GM04503 (cell line): Measurements from ENCODE around the gene ANKS1B.

Experiments
- DNase-seq: peaks from one replicate; pipeline ENCODE4 v3.0.0-alpha.2; 2012; ENCODE audit warnings: low read depth

Gene ANKS1B

GRCh38 chr12:98816720-98817119 lies 1168.0 kb downstream of the ANKS1B start:
- DNase-seq = no peak

- DNase-seq = no peak
These were observed 1170.5 kb downstream of the ANKS1B start for GRCh38 chr12:98814254-98814653.

GRCh38 chr12:98812225-98812624 lies 1172.5 kb downstream of the ANKS1B start:
- no peak for DNase-seq

GRCh38 chr12:98808243-98808875 lies 1176.4 kb downstream of the ANKS1B start:
- no peak for DNase-seq

GRCh38 chr12:98807187-98807586 lies 1177.5 kb downstream of the ANKS1B start:
- DNase-seq = no peak

- no peak for DNase-seq
These were observed 1181.1 kb downstream of the ANKS1B start for GRCh38 chr12:98803468-98804209.

- DNase-seq = no peak
These were observed 1184.9 kb downstream of the ANKS1B start for GRCh38 chr12:98799822-98800221.

GRCh38 chr12:98799146-98799810 lies 1185.5 kb downstream of the ANKS1B start:
- DNase-seq = no peak

GRCh38 chr12:98797200-98797599 lies 1187.5 kb downstream of the ANKS1B start:
- DNase-seq = no peak

- DNase-seq = no peak
These were observed 1188.0 kb downstream of the ANKS1B start for GRCh38 chr12:98796745-98797144.

GRCh38 chr12:98793121-98793520 lies 1191.6 kb downstream of the ANKS1B start:
- DNase-seq = peak; percentile 5

GRCh38 chr12:98791406-98791805 lies 1193.3 kb downstream of the ANKS1B start:
- DNase-seq = no peak

- DNase-seq = no peak
These were observed 1196.3 kb downstream of the ANKS1B start for GRCh38 chr12:98788396-98788795.

GRCh38 chr12:98786653-98787052 lies 1198.1 kb downstream of the ANKS1B start:
- DNase-seq = no peak

GRCh38 chr12:98783420-98783819 lies 1201.3 kb downstream of the ANKS1B start:
- no peak for DNase-seq

- DNase-seq = no peak
These were observed 1204.5 kb downstream of the ANKS1B start for GRCh38 chr12:98780261-98780660.

GRCh38 chr12:98772818-98773217 lies 1211.9 kb downstream of the ANKS1B start:
- DNase-seq = no peak

- DNase-seq = no peak
These were observed 1212.7 kb downstream of the ANKS1B start for GRCh38 chr12:98771811-98772752.

- DNase-seq = no peak
These were observed 1214.5 kb downstream of the ANKS1B start for GRCh38 chr12:98770230-98770629.

- DNase-seq = no peak
These were observed 1215.7 kb downstream of the ANKS1B start for GRCh38 chr12:98769068-98769467.

GRCh38 chr12:98767248-98767647 lies 1217.5 kb downstream of the ANKS1B start:
- DNase-seq = no peak

GRCh38 chr12:98763656-98764055 lies 1221.1 kb downstream of the ANKS1B start:
- DNase-seq = no peak
